ENCODE results near the gene ADK. TPM values are rescaled to one million over a fixed set of nuclear protein-coding genes. Genes with fewer than 3 reads are reported as not detected.

ADK gene
- total and polyA plus RNA-seq, 2 of the 4 experiments (the other 2 are of a cell fraction) = 30.6 to 40.9 TPM

- no peak overlapping the region for H2AFZ ChIP-seq (replicated peaks; ENCODE audit: low read length, poor library complexity)
- H3K79me1 ChIP-seq (ENCODE audit: low read depth in 1 of 2, low read length in 2 of 2) = no peaks in the 10 kb centered on the region
- intact Hi-C loops (cut with micrococcal nuclease) (loop anchor here (5.0 to 10.0 kb wide), 2 partner anchors 111 to 372 kb away; no protein-coding TSS in a partner anchor), dilution Hi-C loops (cut with HindIII; ENCODE audit: low sequenced_read_pairs, unreplicated experiment) (no loop called here), in situ Hi-C loops (cut with MboI; ENCODE audit: low sequenced_read_pairs) (no loop called here)
- DNase-seq = peak; percentile 8
- H4K5ac ChIP-seq (ENCODE audit: low read depth, low read length) = no peak overlapping the region; the same call in 1 of the 2 replicates
- no peak overlapping the region for H3K4me2 ChIP-seq (ENCODE audit: low read depth, low read length)
- H3K4me3 ChIP-seq (ENCODE audit: insufficient read depth, low read depth, low read length) = no peak overlapping the region
- H2BK120ac ChIP-seq (ENCODE audit: low read depth, low read length) = no peak overlapping the region
- peak overlapping the region; percentile 46; the same call in 1 of the 2 replicates for H2BK20ac ChIP-seq (ENCODE audit: low read depth, low read length)
- no peak overlapping the region for H4K91ac ChIP-seq (ENCODE audit: insufficient read depth, low read depth, low read length)
- H2AK5ac ChIP-seq (ENCODE audit: low read depth, low read length) = no peak overlapping the region
- H3K23ac ChIP-seq (ENCODE audit: low read depth, low read length) = no peak overlapping the region
- H2AK9ac ChIP-seq (replicated peaks; ENCODE audit: low read depth, low read length, poor library complexity) = no peak overlapping the region
- no peaks in the 10 kb centered on the region for H4K20me1 ChIP-seq (ENCODE audit: insufficient read depth, low read length)
- H2BK5ac ChIP-seq (ENCODE audit: low read depth, low read length, poor library complexity, severe bottlenecking) = peak overlapping the region; percentile 46
- no peaks in the 10 kb centered on the region for H3K9me1 ChIP-seq (ENCODE audit: insufficient read depth, low read length)
- no peaks in the 10 kb centered on the region for H3K36me3 ChIP-seq (ENCODE audit: control insufficient read depth, insufficient read depth, low read length)
- CTCF ChIA-PET = no interaction called here
- BruUV-seq (replicated peaks) = no TSS peak
- peak overlapping the region; percentile 33; the same call in 1 of the 2 replicates for H3K18ac ChIP-seq (ENCODE audit: low read depth, low read length)
- POLR2A ChIA-PET (ENCODE audit: unreplicated experiment) = no interaction called here
- no peak overlapping the region for H3K14ac ChIP-seq (replicated peaks; ENCODE audit: low read depth, low read length)
- WGBS, 2 experiments (ENCODE audit: extremely low coverage in 2 of 2, insufficient read length in 1 of 2) = no CpG with 5 or more reads among the region's 1 CpG
- peak overlapping the region; percentile 18; the same call in 1 of the 2 replicates for H3K27ac ChIP-seq (ENCODE audit: insufficient read depth, low read length)
- TF ChIP-seq ELK1 (IDR thresholded peaks at IDR 0.05; ENCODE audit: borderline replicate concordance, low read depth, low read length) (no peak), MAFK (IDR thresholded peaks at IDR 0.05; ENCODE audit: low read depth, low read length) (no peak), MAZ (IDR thresholded peaks at IDR 0.05; ENCODE audit: borderline replicate concordance, low read depth, low read length) (no peak), CTCF (conservative IDR thresholded peaks at IDR 0.05; ENCODE audit: low read depth, low read length) (no peak), RCOR1 (IDR thresholded peaks at IDR 0.05; ENCODE audit: insufficient replicate concordance, low read length) (no peak), CEBPB (IDR thresholded peaks at IDR 0.05; ENCODE audit: low read depth, low read length) (no peak), NFE2L2 (IDR thresholded peaks at IDR 0.05; ENCODE audit: low read depth, low read length) (no peak), FOS (IDR thresholded peaks at IDR 0.05; ENCODE audit: low read depth, low read length) (no peak), RAD21 (IDR thresholded peaks at IDR 0.05; ENCODE audit: low read length) (no peak), POLR2A (IDR thresholded peaks at IDR 0.05; ENCODE audit: low read depth, low read length) (no peak), USF2 (IDR thresholded peaks at IDR 0.05; ENCODE audit: low read depth, low read length) (no peak), CHD1 (IDR thresholded peaks at IDR 0.05; ENCODE audit: low read depth, low read length) (no peak), BHLHE40 (IDR thresholded peaks at IDR 0.05; ENCODE audit: low read depth, low read length) (no peak), RFX5 (IDR thresholded peaks at IDR 0.05; ENCODE audit: low read depth, low read length) (no peak)
- H2BK15ac ChIP-seq (ENCODE audit: low read depth, low read length) = no peak overlapping the region
- no peaks in the 10 kb centered on the region for H3K27me3 ChIP-seq (ENCODE audit: control insufficient read depth, insufficient read depth, low read length)
- ATAC-seq (ENCODE audit: low read depth) = peak; percentile 21; the same call in 1 of the 2 replicates
- H4K8ac ChIP-seq (ENCODE audit: low read depth in 2 of 2, low read length in 2 of 2) = no peak overlapping the region
- peaks cover 7% of the 10 kb centered on the region; the same call in 1 of the 2 replicates for H3K4me1 ChIP-seq (ENCODE audit: control insufficient read depth, insufficient read depth, low read length)
- H3K4ac ChIP-seq (ENCODE audit: low read depth, low read length) = no peak overlapping the region
- no peaks in the 10 kb centered on the region for H3K9me3 ChIP-seq (ENCODE audit: control insufficient read depth, insufficient read depth, low read length)
- H3K9ac ChIP-seq (ENCODE audit: low read depth, low read length) = no peak overlapping the region
- no peak overlapping the region for H3K56ac ChIP-seq (ENCODE audit: extremely low read depth, insufficient read depth, low read length)
These were observed 392.3 kb downstream of the ADK start for GRCh38 chr10:74543276-74543675.

Measured in IMR-90 (cell line).